Measurements from ENCODE around the gene OPN5.
"Not testable (repeated sequence)": the region's sequence is repeated elsewhere in the genome, so short reads cannot be mapped to it uniquely, and the experiment has no call there.

Gene OPN5

GRCh38 chr6:47741807-47742206 lies 40.0 kb upstream of the OPN5 start:
- Histone ChIP-seq H3K27me3 (ENCODE audit: insufficient read depth, low read length, poor library complexity, severe bottlenecking) (peaks cover 3% of the 10 kb centered on the region), H4K20me1 (ENCODE audit: insufficient read depth, low read length, poor library complexity, severe bottlenecking) (no peaks in the 10 kb centered on the region), H3K4me1 (ENCODE audit: insufficient read depth, low read length, poor library complexity, severe bottlenecking) (no peaks in the 10 kb centered on the region), H3K36me3 (ENCODE audit: insufficient read depth, low read length) (no peaks in the 10 kb centered on the region), H3K4me2 (ENCODE audit: low read depth, low read length, poor library complexity, severe bottlenecking) (no peak overlapping the region), H2AFZ (ENCODE audit: low read length) (no peak overlapping the region), H3K9ac (ENCODE audit: low read depth, low read length, poor library complexity, severe bottlenecking) (no peak overlapping the region), H3K9me2 (replicated peaks; ENCODE audit: low read depth, low read length) (no peaks in the 10 kb centered on the region), H3F3A (ENCODE audit: low read depth) (no peaks in the 10 kb centered on the region; the same call in 1 of the 2 replicates), H3K9me3 (ENCODE audit: insufficient read depth, low read depth, low read length) (no peaks in the 10 kb centered on the region), H3K79me2 (ENCODE audit: insufficient read depth, low read length) (no peaks in the 10 kb centered on the region), H3K4me3 (ENCODE audit: low read length, poor library complexity, severe bottlenecking) (no peak overlapping the region)
- no peak for TF ChIP-seq EZH2phosphoT487 (IDR thresholded peaks at IDR 0.05; ENCODE audit: borderline replicate concordance)

- Histone ChIP-seq H3K4me2 (ENCODE audit: low read depth, low read length, poor library complexity, severe bottlenecking) (no peak overlapping the region), H3K36me3 (ENCODE audit: insufficient read depth, low read length) (no peaks in the 10 kb centered on the region), H2AFZ (ENCODE audit: low read length) (no peak overlapping the region), H3F3A (ENCODE audit: low read depth) (no peaks in the 10 kb centered on the region; the same call in 1 of the 2 replicates), H3K27me3 (ENCODE audit: insufficient read depth, low read length, poor library complexity, severe bottlenecking) (peaks cover 3% of the 10 kb centered on the region), H3K9me3 (ENCODE audit: insufficient read depth, low read depth, low read length) (no peaks in the 10 kb centered on the region), H3K9me2 (replicated peaks; ENCODE audit: low read depth, low read length) (no peaks in the 10 kb centered on the region), H4K20me1 (ENCODE audit: insufficient read depth, low read length, poor library complexity, severe bottlenecking) (no peaks in the 10 kb centered on the region), H3K9ac (ENCODE audit: low read depth, low read length, poor library complexity, severe bottlenecking) (no peak overlapping the region), H3K4me3 (ENCODE audit: low read length, poor library complexity, severe bottlenecking) (no peak overlapping the region), H3K4me1 (ENCODE audit: insufficient read depth, low read length, poor library complexity, severe bottlenecking) (no peaks in the 10 kb centered on the region), H3K79me2 (ENCODE audit: insufficient read depth, low read length) (no peaks in the 10 kb centered on the region)
- no peak for TF ChIP-seq EZH2phosphoT487 (IDR thresholded peaks at IDR 0.05; ENCODE audit: borderline replicate concordance)
- no peak for TF ChIP-seq CTCF (conservative IDR thresholded peaks at IDR 0.05; ENCODE audit: low read length)
Measured at GRCh38 chr6:47743744-47744143, 38.1 kb upstream of the OPN5 start.

- not testable (repeated sequence) for H3K79me2 ChIP-seq (ENCODE audit: insufficient read depth, low read length); H3K9me2 ChIP-seq (replicated peaks; ENCODE audit: low read depth, low read length); H3K9ac ChIP-seq (ENCODE audit: low read depth, low read length, poor library complexity, severe bottlenecking); H3K9me3 ChIP-seq (ENCODE audit: insufficient read depth, low read depth, low read length); H3K27me3 ChIP-seq (ENCODE audit: insufficient read depth, low read length, poor library complexity, severe bottlenecking); H3K4me3 ChIP-seq (ENCODE audit: low read length, poor library complexity, severe bottlenecking); H3F3A ChIP-seq (ENCODE audit: low read depth); H4K20me1 ChIP-seq (ENCODE audit: insufficient read depth, low read length, poor library complexity, severe bottlenecking); H3K4me2 ChIP-seq (ENCODE audit: low read depth, low read length, poor library complexity, severe bottlenecking); H2AFZ ChIP-seq (ENCODE audit: low read length); H3K36me3 ChIP-seq (ENCODE audit: insufficient read depth, low read length); H3K4me1 ChIP-seq (ENCODE audit: insufficient read depth, low read length, poor library complexity, severe bottlenecking)
Measured at GRCh38 chr6:47745269-47745668, 36.6 kb upstream of the OPN5 start.

- no peaks in the 10 kb centered on the region; the same call in 1 of the 2 replicates for H3F3A ChIP-seq (ENCODE audit: low read depth)
- H3K9me2 ChIP-seq (replicated peaks; ENCODE audit: low read depth, low read length), result no peaks in the 10 kb centered on the region
- H4K20me1 ChIP-seq (ENCODE audit: insufficient read depth, low read length, poor library complexity, severe bottlenecking), result no peaks in the 10 kb centered on the region
- H2AFZ ChIP-seq (ENCODE audit: low read length), result no peak overlapping the region
- no peak overlapping the region for H3K9ac ChIP-seq (ENCODE audit: low read depth, low read length, poor library complexity, severe bottlenecking)
- H3K4me2 ChIP-seq (ENCODE audit: low read depth, low read length, poor library complexity, severe bottlenecking), result no peak overlapping the region
- no peaks in the 10 kb centered on the region for H3K9me3 ChIP-seq (ENCODE audit: insufficient read depth, low read depth, low read length)
- no peaks in the 10 kb centered on the region for H3K27me3 ChIP-seq (ENCODE audit: insufficient read depth, low read length, poor library complexity, severe bottlenecking)
- no peaks in the 10 kb centered on the region for H3K36me3 ChIP-seq (ENCODE audit: insufficient read depth, low read length)
- TF ChIP-seq CTCF (conservative IDR thresholded peaks at IDR 0.05; ENCODE audit: low read length) (no peak), EZH2phosphoT487 (IDR thresholded peaks at IDR 0.05; ENCODE audit: borderline replicate concordance) (no peak)
- no peaks in the 10 kb centered on the region for H3K79me2 ChIP-seq (ENCODE audit: insufficient read depth, low read length)
- no peak overlapping the region for H3K4me3 ChIP-seq (ENCODE audit: low read length, poor library complexity, severe bottlenecking)
- H3K4me1 ChIP-seq (ENCODE audit: insufficient read depth, low read length, poor library complexity, severe bottlenecking), result no peaks in the 10 kb centered on the region
Measured at GRCh38 chr6:47749757-47750156, 32.1 kb upstream of the OPN5 start.

Data from Loucy (cell line).